Measurements from ENCODE around the gene HLA-B.

Gene HLA-B

GRCh38 chr6:31352683-31353383 lies 4.1 kb downstream of the HLA-B start:
- DNase-seq (ENCODE audit: low read depth): no peak

- DNase-seq (ENCODE audit: low read depth): no peak
Measured at GRCh38 chr6:31352310-31352682, 4.7 kb downstream of the HLA-B start.

DNA sequence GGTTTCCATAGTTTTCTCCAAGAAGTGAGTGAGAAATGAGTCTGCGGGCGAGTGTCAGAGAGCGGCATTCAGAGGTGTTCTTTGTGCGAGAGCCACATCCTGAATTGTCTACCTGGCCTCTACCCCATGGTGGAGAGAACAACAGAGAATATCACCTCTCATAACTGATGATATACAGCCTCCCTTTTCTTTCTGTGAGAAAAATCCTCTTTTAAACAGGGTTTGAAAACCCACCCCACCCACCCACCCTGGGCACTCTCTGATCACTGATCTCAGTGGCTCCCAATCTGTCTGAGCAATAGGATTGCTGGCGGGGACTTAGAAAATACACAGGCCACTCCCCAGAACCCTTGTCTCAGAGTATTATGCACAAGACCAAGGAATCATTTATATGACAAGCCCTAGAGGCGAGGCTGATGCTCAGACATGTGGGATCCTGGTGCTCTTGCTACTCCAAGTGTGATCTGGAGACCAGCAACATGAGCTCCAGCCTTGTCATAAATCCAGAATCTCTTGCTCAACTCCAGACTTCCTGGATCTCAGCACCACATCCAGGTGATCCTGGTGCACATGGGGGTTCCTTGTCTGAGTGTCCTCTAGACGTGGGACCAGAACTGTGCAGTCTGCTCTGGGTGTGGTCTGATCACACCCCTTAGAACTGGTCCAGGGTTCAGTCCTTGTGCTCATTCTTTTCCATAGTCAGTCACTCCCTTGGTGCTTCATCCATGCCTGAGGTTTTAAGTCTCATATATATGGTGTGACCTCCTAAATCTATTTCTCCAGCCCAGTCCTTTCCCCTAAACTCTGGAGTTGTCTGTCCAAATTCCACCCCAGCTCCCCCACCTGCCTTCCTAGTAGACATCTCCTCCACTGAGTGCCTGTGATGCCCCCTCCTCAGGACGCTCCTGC lies 5.3 kb downstream of the HLA-B start:
- no peak for DNase-seq (ENCODE audit: low read depth)

- no peak for DNase-seq (ENCODE audit: low read depth)
Measured at GRCh38 chr6:31351033-31351380, 6.0 kb downstream of the HLA-B start.

- no peak for DNase-seq (ENCODE audit: low read depth)
Measured at GRCh38 chr6:31350196-31351032, 6.6 kb downstream of the HLA-B start.

DNA sequence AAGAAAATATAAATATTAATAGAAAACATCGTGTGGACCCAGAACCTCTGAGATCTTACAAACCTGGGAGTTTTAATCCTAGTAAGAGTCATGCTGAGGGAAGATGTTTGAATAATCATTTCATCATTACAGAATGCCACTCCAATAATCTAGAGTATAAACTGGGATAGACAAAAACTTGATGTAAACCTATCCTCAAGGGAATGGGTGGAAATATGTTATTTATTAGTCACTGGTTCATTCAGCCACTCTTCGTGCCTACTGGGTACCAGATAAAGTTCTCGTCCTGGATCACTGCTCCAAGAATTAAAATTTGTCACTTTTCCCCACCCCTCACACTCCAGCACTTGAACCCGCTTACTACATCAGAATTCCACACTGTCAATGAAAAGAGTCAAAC lies 7.7 kb downstream of the HLA-B start:
- no peak for DNase-seq (ENCODE audit: low read depth)

DNA sequence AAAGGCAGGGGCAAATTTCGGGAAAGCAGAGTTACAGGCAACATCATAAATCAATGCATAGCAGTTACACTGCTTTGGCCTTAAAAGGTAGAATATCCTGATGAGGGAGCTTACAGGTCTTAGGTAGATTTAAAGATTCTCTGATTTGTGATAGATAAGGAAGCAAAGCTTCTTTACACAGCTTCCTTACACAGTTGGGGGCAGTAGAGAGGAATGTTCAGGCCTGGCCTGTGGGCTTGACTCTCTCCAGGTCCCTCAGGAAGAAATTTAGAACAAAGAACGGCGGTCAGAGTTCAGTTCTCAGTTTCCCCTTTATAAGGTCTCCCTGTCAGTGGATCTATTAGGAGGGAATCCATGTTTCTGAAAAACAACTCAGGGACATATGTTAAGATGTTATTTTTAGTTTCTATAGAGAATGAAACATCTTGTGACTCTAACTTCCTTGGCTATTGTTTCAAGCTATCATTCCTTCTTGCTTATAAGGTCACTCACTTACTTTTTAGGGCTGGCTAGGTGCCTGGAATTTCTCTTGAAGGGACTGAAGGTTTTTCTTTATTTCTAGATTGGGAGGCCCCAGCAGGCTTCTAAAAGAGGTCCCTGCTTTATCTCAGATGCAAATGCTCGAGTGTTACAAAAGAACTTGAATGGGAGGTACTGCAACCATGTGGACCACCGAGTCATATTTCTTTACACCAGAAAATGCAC lies 11.8 kb downstream of the HLA-B start:
- no peak for DNase-seq (ENCODE audit: low read depth)

GRCh38 chr6:31340228-31340627 lies 16.8 kb downstream of the HLA-B start:
- no peak for DNase-seq (ENCODE audit: low read depth)

GRCh38 chr6:31339210-31339609 lies 17.8 kb downstream of the HLA-B start:
- DNase-seq (ENCODE audit: low read depth): no peak

GRCh38 chr6:31336896-31337496 lies 20.0 kb downstream of the HLA-B start:
- no peak for DNase-seq (ENCODE audit: low read depth)

DNA sequence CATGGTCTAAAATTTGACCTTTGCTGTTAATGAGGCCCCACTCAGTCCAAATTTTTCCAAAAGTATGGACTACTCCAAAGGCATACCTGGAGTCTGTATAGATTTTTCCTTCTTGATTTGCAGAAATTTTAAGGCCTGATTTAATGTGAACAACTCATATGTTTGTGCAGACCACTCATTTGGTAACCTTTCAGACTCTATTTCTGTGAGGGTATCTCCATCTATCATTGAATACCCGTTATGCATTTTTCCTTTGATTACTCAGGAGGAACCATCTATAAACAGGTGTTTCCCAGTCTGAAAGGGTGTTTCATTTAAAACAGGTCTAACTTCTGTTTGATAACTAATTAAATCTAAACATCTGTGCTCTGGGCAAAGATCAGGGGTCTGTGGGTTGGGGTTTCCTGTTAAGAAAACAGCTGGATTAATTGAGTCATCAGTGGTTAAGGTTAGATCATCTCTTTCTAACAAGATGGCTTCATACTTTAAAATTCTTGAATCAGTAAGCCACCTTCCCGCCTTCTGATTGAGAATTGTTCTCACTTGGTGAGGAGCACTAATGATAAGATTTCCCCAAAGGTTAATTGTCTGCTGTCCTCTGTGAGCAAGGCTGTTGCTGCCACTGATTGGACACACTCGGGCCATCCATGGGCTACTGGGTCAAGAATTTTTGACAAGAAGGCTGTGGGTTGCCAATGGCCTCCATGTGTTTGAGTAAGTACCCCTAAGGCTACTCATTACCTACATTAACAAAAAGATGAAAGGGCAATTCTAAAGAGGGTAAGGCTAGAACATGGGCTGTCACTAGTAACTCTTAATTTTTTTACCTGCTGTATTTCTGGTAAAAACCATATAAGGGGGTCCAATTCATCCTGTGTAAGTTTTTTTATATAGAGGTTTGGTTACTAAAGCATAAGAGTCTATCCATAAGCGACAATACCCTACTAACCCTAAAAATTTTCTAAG lies 24.1 kb downstream of the HLA-B start:
- no peak for DNase-seq (ENCODE audit: low read depth)

- no peak for DNase-seq (ENCODE audit: low read depth)
Measured at GRCh38 chr6:31328355-31328960, 28.5 kb downstream of the HLA-B start.

DNA sequence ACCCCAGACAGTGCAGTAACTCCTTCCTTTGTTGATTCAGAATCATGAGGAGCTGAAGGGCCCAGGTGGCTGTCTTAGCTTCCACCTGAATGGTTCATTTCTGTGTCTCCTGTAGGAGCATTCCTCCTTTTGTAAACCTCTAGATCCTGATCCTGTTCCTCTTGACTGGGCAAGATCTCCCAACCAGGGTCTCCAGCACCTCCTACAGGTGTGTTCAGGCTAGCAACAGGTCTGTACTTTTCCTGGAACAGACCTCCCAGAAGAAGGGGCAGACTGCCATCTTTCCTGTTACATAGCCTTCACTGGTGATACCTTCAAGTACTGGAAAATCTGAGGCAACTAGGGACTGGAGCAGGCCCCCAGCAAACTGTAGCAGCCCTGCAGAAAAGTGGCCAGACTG lies 35.2 kb downstream of the HLA-B start:
- DNase-seq (ENCODE audit: low read depth): no peak

DNA sequence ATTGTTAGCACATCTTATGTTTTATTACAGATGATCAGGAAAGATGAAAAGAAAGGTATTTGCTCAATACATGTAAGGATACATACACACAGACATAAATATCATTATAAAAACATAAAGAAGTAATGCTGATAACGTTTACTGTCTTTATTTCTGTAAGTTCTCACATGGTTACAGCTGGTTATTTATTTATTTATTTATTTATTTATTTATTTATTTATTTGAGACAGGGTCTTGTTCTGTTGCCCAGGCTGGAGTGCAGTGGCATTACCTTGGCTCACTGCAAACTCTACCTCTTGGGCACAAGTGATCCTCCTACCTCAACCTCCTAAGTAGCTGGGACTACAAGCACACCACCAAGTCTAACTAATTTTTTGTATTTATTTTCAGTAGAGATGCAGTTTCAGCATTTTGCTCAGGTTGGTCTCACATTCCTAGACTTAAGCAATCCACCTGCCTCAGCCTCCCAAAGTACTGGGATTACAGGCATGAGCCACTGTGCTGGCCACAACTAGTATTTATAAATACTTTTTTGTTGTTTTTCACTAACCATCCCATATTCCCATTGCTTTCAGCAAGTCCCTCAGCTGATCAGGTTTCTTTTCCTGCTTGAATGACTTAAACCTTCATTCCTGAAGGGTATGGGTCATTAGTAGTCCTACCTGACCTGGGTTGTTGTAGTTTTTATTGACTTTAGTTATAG lies 35.8 kb downstream of the HLA-B start:
- no peak for DNase-seq (ENCODE audit: low read depth)

DNA sequence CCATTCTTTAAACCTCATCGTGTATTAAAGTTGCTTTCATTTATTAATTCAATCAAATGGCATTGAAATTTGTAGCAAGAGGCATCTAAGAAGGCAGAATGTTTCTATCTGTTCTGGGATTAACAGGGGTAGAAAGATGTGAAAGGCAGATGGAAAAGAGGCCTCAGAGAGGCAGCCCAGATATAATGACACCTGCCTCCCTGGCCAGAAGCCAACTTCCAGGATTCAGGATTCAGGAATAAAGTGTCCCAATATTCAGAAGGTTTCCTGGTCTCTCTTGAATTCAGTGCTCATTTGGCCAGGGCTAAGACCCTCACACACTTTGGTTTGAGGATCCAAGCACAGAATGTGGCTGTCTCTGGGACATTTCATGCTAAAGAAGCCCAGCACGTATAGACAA lies 39.9 kb downstream of the HLA-B start:
- DNase-seq (ENCODE audit: low read depth): no peak

GRCh38 chr6:31309641-31310040 lies 47.3 kb downstream of the HLA-B start:
- DNase-seq (ENCODE audit: low read depth): no peak

DNA sequence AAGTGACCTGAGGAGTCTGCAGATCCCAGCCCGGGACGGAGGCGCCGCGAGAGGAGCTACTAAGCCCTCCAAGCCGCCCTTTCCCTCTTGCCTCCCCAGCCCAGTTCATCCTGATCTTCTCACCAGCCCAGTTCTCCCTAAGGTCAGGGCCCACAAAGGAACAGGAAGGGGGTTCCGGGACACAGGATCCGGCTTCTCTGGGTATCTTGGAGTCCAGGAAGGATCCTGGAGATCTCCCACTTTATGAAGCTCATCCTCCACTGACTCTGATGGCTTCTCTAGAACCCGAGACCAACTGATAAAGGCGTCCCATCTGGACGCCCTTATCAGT lies 48.2 kb downstream of the HLA-B start:
- no peak for DNase-seq (ENCODE audit: low read depth)

DNA sequence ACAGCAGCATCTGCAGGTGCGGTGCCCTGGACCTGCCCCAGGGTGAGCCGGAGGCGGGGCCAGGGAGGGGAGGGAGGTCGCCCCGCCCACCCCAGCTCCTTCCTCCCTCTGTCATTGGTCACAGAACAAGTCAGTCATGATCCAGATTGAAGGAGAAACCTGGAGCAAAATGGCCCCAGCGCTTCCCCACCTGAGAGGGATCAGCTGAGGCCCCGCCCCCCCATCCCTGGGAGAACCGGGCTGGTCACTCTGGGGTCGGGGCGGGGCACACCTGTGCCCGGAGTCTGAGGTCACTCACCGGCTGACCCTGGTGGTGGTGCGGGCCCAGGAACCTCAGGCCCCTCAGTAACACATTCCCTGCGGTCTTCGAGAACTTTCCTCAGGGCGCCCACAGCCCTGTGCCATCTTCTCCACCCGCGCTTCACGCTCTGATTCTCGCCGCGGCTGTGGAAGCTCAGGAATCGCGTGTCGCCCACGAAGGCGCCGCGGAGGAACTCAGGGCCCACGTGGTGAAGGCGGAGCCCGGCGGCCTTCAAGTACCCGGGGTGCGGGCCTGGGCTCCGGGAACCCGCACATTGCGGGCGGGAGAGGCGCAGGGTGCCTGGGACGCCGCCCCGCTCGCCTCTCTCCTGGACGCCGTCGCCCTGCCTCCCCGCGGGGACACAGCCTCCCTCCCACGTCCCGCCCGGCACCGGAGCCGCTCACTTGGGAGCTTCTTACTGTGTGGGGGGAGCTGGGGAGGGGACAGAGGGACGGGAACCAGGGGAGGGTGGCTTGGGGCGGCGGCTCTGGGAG lies 48.7 kb downstream of the HLA-B start:
- DNase-seq (ENCODE audit: low read depth): peak; percentile 69

GRCh38 chr6:31307669-31308049 lies 49.3 kb downstream of the HLA-B start:
- DNase-seq (ENCODE audit: low read depth): no peak

All from stimulated activated CD4-positive, alpha-beta T cell treated with anti-CD3 and anti-CD28 coated beads, Interleukin-2, amount 100 ng/mL, for 4 hours (primary cell).